ENCODE data around the gene CX3CL1. TPM values are rescaled to one million over a fixed set of nuclear protein-coding genes. Genes with fewer than 3 reads are reported as not detected.

CX3CL1 gene
- total and polyA plus RNA-seq, 2 of the 13 experiments (the other 11 are each of a cell fraction or from before 2014, with no cell fraction given) = 57.3 to 60.8 TPM

DNA sequence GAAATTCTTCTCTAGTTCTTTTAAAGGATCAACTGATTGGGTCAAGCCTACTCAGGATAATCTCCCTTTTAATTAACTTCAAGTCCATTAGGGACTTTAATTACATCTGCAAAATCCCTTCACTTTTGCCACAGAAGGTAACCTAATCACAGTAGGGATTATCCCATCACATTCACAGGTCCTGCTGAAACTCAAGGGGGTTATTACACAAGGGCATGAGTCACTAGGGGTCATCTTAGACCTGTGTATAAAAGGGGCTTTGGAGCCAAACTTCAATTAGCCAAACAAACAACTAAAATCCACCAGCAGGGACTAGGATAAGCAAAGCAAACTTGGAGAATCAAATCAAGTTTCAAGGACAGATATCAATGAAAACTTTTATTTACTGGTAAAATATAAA is 55.5 kb downstream of the CX3CL1 start (continued):
- TF ChIP-seq, protein P1, sequence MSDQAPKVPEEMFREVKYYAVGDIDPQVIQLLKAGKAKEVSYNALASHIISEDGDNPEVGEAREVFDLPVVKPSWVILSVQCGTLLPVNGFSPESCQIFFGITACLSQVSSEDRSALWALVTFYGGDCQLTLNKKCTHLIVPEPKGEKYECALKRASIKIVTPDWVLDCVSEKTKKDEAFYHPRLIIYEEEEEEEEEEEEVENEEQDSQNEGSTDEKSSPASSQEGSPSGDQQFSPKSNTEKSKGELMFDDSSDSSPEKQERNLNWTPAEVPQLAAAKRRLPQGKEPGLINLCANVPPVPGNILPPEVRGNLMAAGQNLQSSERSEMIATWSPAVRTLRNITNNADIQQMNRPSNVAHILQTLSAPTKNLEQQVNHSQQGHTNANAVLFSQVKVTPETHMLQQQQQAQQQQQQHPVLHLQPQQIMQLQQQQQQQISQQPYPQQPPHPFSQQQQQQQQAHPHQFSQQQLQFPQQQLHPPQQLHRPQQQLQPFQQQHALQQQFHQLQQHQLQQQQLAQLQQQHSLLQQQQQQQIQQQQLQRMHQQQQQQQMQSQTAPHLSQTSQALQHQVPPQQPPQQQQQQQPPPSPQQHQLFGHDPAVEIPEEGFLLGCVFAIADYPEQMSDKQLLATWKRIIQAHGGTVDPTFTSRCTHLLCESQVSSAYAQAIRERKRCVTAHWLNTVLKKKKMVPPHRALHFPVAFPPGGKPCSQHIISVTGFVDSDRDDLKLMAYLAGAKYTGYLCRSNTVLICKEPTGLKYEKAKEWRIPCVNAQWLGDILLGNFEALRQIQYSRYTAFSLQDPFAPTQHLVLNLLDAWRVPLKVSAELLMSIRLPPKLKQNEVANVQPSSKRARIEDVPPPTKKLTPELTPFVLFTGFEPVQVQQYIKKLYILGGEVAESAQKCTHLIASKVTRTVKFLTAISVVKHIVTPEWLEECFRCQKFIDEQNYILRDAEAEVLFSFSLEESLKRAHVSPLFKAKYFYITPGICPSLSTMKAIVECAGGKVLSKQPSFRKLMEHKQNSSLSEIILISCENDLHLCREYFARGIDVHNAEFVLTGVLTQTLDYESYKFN (CRISPR knock-in tag; conservative IDR thresholded peaks at IDR 0.05) = no peak

DNA sequence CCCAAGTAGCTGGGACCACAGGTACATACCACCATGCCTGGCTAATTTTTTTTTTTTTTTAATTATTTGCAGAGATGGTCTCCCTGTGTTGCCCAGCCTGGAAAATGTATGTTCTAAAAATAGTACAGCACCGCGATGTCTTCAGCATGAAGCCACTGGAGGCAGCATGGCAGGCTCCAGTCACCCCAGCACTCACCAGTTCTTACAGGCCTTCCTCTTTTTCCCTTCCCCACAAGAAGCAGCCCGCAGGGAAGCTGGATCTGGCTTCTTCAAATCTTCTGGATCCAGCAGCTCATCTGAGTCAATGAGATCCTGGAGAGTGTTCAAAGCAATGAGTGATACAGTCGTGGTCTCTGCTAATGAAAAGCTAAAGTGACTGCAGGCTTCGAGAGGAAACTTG is 58.7 kb downstream of the CX3CL1 start:
- WGBS (ENCODE audit: low lambda C conversion rate) = 92% methylated on average over 5 of the region's 5 CpGs
- BruUV-seq (replicated peaks) = no TSS peak
- ATAC-seq (no peak), DNase-seq (ENCODE audit: low spot score) (no peak), FAIRE-seq (no peak)
- no peaks in the 10 kb centered on the region for H3K79me2 ChIP-seq (ENCODE audit: insufficient read depth, low read length)
- no peak overlapping the region for H3K27ac ChIP-seq (ENCODE audit: extremely low read length, insufficient read depth, low read length)
- intact Hi-C loops (cut with micrococcal nuclease; ENCODE audit: unreplicated experiment) = no loop called here
- H4K20me1 ChIP-seq (ENCODE audit: insufficient read depth, low read length) = no peaks in the 10 kb centered on the region
- no peak overlapping the region for H3K4me3 ChIP-seq (replicated peaks in 1 of 3; ENCODE audit: insufficient read depth in 1 of 3, low read depth in 2 of 3, low read length in 3 of 3)
- in situ Hi-C loops (cut with HindIII; ENCODE audit: extremely low pct_ligation_motif_present, low pct_unique_long_range_greater_than_20kb) = no loop called here
- CTCF ChIA-PET (ENCODE audit: low intra/inter-chr PET ratio, low total read pairs) = no interaction called here
- H3K4me2 ChIP-seq (ENCODE audit: low read depth, low read length) = no peak overlapping the region
- H2AFZ ChIP-seq (ENCODE audit: low read length) = no peak overlapping the region
- H3K9me3 ChIP-seq (ENCODE audit: low read length) = no peaks in the 10 kb centered on the region
- no peak overlapping the region for H3K9ac ChIP-seq (ENCODE audit: insufficient read depth, low read depth, low read length)
- H3K4me1 ChIP-seq (ENCODE audit: insufficient read depth, low read length) = peaks cover 16% of the 10 kb centered on the region
- H3K36me3 ChIP-seq (replicated peaks in 1 of 2; ENCODE audit: control insufficient read depth in 1 of 2, insufficient read depth in 2 of 2, low read length in 2 of 2) = peaks cover 31 to 77% of the 10 kb centered on the region in 2 experiments
- POLR2A ChIA-PET = interaction anchor here (1.6 to 3.0 kb wide), 2 partner anchors 16 kb away, joined by 4 to 44 read pairs; partner anchors contain the start of genes CIAPIN1 and COQ9
- no peaks in the 10 kb centered on the region for H3K27me3 ChIP-seq (ENCODE audit: control insufficient read depth in 1 of 2, insufficient read depth in 2 of 2, low read length in 2 of 2)
- TF ChIP-seq NFKBIZ (CRISPR knock-in tag; IDR thresholded peaks at IDR 0.05) (no peak), IKZF4 (CRISPR knock-in tag; IDR thresholded peaks at IDR 0.05; ENCODE audit: borderline replicate concordance, low read depth, not compliant biosample characterization) (no peak), PCBP2 (optimal IDR thresholded peaks at IDR 0.05; ENCODE audit: low read depth, low read length, poor library complexity, severe bottlenecking) (no peak), ZNF761 (CRISPR knock-in tag; conservative IDR thresholded peaks at IDR 0.05) (no peak), ARNT2 (CRISPR knock-in tag; IDR thresholded peaks at IDR 0.05; ENCODE audit: low read depth) (no peak)
- TF ChIP-seq, protein P2, sequence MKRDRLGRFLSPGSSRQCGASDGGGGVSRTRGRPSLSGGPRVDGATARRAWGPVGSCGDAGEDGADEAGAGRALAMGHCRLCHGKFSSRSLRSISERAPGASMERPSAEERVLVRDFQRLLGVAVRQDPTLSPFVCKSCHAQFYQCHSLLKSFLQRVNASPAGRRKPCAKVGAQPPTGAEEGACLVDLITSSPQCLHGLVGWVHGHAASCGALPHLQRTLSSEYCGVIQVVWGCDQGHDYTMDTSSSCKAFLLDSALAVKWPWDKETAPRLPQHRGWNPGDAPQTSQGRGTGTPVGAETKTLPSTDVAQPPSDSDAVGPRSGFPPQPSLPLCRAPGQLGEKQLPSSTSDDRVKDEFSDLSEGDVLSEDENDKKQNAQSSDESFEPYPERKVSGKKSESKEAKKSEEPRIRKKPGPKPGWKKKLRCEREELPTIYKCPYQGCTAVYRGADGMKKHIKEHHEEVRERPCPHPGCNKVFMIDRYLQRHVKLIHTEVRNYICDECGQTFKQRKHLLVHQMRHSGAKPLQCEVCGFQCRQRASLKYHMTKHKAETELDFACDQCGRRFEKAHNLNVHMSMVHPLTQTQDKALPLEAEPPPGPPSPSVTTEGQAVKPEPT (CRISPR knock-in tag; IDR thresholded peaks at IDR 0.05; ENCODE audit: low read depth) = no peak
- TF ChIP-seq, protein P3, sequence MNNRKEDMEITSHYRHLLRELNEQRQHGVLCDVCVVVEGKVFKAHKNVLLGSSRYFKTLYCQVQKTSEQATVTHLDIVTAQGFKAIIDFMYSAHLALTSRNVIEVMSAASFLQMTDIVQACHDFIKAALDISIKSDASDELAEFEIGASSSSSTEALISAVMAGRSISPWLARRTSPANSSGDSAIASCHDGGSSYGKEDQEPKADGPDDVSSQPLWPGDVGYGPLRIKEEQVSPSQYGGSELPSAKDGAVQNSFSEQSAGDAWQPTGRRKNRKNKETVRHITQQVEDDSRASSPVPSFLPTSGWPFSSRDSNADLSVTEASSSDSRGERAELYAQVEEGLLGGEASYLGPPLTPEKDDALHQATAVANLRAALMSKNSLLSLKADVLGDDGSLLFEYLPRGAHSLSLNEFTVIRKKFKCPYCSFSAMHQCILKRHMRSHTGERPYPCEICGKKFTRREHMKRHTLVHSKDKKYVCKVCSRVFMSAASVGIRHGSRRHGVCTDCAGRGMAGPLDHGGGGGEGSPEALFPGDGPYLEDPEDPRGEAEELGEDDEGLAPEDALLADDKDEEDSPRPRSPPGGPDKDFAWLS (CRISPR knock-in tag; IDR thresholded peaks at IDR 0.05; ENCODE audit: borderline replicate concordance) = no peak
- TF ChIP-seq, protein P4, sequence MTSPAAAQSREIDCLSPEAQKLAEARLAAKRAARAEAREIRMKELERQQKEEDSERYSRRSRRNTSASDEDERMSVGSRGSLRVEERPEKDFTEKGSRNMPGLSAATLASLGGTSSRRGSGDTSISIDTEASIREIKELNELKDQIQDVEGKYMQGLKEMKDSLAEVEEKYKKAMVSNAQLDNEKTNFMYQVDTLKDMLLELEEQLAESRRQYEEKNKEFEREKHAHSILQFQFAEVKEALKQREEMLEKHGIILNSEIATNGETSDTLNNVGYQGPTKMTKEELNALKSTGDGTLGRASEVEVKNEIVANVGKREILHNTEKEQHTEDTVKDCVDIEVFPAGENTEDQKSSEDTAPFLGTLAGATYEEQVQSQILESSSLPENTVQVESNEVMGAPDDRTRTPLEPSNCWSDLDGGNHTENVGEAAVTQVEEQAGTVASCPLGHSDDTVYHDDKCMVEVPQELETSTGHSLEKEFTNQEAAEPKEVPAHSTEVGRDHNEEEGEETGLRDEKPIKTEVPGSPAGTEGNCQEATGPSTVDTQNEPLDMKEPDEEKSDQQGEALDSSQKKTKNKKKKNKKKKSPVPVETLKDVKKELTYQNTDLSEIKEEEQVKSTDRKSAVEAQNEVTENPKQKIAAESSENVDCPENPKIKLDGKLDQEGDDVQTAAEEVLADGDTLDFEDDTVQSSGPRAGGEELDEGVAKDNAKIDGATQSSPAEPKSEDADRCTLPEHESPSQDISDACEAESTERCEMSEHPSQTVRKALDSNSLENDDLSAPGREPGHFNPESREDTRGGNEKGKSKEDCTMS (CRISPR knock-in tag; conservative IDR thresholded peaks at IDR 0.05) = no peak
- TF ChIP-seq, protein P5, sequence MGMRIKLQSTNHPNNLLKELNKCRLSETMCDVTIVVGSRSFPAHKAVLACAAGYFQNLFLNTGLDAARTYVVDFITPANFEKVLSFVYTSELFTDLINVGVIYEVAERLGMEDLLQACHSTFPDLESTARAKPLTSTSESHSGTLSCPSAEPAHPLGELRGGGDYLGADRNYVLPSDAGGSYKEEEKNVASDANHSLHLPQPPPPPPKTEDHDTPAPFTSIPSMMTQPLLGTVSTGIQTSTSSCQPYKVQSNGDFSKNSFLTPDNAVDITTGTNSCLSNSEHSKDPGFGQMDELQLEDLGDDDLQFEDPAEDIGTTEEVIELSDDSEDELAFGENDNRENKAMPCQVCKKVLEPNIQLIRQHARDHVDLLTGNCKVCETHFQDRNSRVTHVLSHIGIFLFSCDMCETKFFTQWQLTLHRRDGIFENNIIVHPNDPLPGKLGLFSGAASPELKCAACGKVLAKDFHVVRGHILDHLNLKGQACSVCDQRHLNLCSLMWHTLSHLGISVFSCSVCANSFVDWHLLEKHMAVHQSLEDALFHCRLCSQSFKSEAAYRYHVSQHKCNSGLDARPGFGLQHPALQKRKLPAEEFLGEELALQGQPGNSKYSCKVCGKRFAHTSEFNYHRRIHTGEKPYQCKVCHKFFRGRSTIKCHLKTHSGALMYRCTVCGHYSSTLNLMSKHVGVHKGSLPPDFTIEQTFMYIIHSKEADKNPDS (CRISPR knock-in tag; IDR thresholded peaks at IDR 0.05) = no peak

Data from HepG2 (cell line).